K562 (cell line): ENCODE results near the gene PCNX2. TPM values are rescaled to one million over a fixed set of nuclear protein-coding genes. Genes with fewer than 3 reads are reported as not detected.

ENCODE experiments used
- ARID1B ChIP-seq: fragments of 450-650 bp; IDR thresholded peaks from 2 replicates; pipeline ENCODE4 v1.6.1; 2016; ENCODE audit warnings: antibody characterized with exemption, mild to moderate bottlenecking, inconsistent platforms
- CEBPG ChIP-seq, 3 experiments: fragments of 200-800 bp in 1 of 3; sonication (Bioruptor generic) in 1 of 3; sonication (generic) in 1 of 3; formaldehyde crosslinking in 1 of 3; IDR thresholded peaks in 2 of 3; conservative IDR thresholded peaks in 1 of 3; 2 replicates each; pipeline versions ENCODE4 v1.6.1 to v1.8.0; 2016 to 2022; ENCODE audit warnings: missing compliant biosample characterization in 2 of 3, missing genetic modification characterization in 2 of 3, mild to moderate bottlenecking in 1 of 3, missing genetic modification reagents in 1 of 3
- CREBBP ChIP-seq: IDR thresholded peaks from one replicate; pipeline ENCODE4 v1.6.1; 2012; ENCODE audit warnings: low read depth, mild to moderate bottlenecking, control low read depth, inconsistent platforms, low read length
- CTBP1 ChIP-seq: fragments of 450-650 bp; IDR thresholded peaks from 2 replicates; pipeline ENCODE4 v1.6.1; 2016; ENCODE audit warnings: borderline replicate concordance
- ELF2 ChIP-seq: fragments of 250-450 bp; sonication (Bioruptor Pico); IDR thresholded peaks from 2 replicates; pipeline ENCODE4 v1.5.0; 2021; ENCODE audit warnings: mild to moderate bottlenecking
- MCM2 ChIP-seq: fragments of 450-650 bp; IDR thresholded peaks from 2 replicates; pipeline ENCODE4 v1.6.1; 2017; ENCODE audit warnings: low read depth, mild to moderate bottlenecking
- MYC ChIP-seq, 2 experiments: fragments of 250-450 bp in 1 of 2; sonication (Bioruptor Pico) in 1 of 2; IDR thresholded peaks; 2 replicates each; pipeline versions ENCODE4 v1.5.1 to v1.6.1; 2012 to 2021; ENCODE audit warnings: low read depth in 2 of 2, borderline replicate concordance in 1 of 2, improper control_type of control experiment in 1 of 2, low read length in 1 of 2, mild to moderate bottlenecking in 1 of 2, moderate library complexity in 1 of 2
- TAL1 ChIP-seq: fragments of 450-650 bp; IDR thresholded peaks from 2 replicates; pipeline ENCODE4 v1.6.1; 2016; ENCODE audit warnings: mild to moderate bottlenecking
- polyA plus RNA-seq, 8 experiments: library from polyadenylated mRNA; depleted of rRNA in 4 of 8; stranded (reverse) in 5 of 8; unstranded in 3 of 8; fragments of >200 nt; fragmentation: Nextera tagmentation in 2 of 8; fragmentation: Illumina TruSeq in 1 of 8; extraction: Ambion mirVana in 2 of 8; extraction: Trizol in 1 of 8; gene quantifications; 2 replicates each; pipeline versions ENCODE4 v1.2.1 to v1.2.3, GENCODE V29; 2011 to 2014; ENCODE audit warnings: inconsistent platforms in 1 of 8, missing spikeins in 1 of 8
- total RNA-seq, 7 experiments: library from RNA; depleted of rRNA in 6 of 7; stranded (reverse); fragments of >200 nt in 6 of 7; fragmentation: Illumina TruSeq in 2 of 7; extraction: Trizol in 2 of 7; gene quantifications; 2 replicates each; pipeline versions ENCODE4 v1.2.1 to v1.2.3, GENCODE V29; 2011 to 2021; ENCODE audit warnings: low replicate concordance in 1 of 7
- TF ChIP-seq, protein P1 (sequence below), 2 experiments: fragments of 450-650 bp; IDR thresholded peaks; 2 replicates each; pipeline ENCODE4 v1.6.1; 2018; ENCODE audit warnings: mild to moderate bottlenecking in 2 of 2, low read depth in 1 of 2; ENCODE audit not compliant: partially characterized antibody in 2 of 2
- TF ChIP-seq, protein P2 (sequence below): fragments of 450-650 bp; IDR thresholded peaks from 2 replicates; pipeline ENCODE4 v1.6.1; 2017; ENCODE audit warnings: antibody characterized with exemption
- TF ChIP-seq, protein P3 (sequence below), 2 experiments: fragments of 450-650 bp; IDR thresholded peaks; 2 replicates each; pipeline ENCODE4 v1.6.1; 2016; ENCODE audit warnings: mild to moderate bottlenecking in 2 of 2, borderline replicate concordance in 1 of 2, low read depth in 1 of 2, moderate library complexity in 1 of 2

Gene PCNX2
- total and polyA plus RNA-seq, 9 of the 15 experiments (the other 6 are each of a cell fraction or from before 2014, with no cell fraction given) = 0.07 to 0.33 TPM; not detected in 7

DNA sequence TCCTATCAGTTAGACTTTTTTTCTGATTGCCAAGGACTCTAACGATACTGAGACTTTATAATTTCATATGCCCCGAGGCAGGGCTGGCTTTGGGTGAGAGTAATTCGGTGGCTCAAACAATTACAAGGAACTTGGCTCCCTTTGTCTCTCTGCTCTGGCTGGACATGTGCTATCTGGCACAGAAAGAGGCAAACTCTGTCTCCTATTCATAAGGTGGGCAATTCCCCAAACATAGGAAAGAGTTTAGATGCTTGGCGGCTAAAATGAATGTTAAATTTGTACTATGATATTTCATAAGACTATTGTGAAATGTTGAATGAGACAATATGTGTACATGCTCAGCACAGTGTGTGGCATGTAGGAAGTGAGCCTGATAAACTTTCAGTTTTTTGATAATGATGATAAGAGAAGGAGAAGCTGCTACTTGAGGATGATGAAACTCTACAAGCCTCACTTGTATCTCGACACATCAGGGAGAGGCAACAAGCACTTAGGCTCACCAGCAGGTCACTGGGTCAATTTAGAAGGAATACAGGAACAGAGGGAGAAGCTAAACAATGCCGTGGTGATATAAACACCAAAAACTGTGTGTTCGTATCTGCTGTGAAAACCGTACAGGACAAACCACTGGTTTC lies 357.7 kb downstream of the PCNX2 start (continued):
- TF ChIP-seq, protein P1, sequence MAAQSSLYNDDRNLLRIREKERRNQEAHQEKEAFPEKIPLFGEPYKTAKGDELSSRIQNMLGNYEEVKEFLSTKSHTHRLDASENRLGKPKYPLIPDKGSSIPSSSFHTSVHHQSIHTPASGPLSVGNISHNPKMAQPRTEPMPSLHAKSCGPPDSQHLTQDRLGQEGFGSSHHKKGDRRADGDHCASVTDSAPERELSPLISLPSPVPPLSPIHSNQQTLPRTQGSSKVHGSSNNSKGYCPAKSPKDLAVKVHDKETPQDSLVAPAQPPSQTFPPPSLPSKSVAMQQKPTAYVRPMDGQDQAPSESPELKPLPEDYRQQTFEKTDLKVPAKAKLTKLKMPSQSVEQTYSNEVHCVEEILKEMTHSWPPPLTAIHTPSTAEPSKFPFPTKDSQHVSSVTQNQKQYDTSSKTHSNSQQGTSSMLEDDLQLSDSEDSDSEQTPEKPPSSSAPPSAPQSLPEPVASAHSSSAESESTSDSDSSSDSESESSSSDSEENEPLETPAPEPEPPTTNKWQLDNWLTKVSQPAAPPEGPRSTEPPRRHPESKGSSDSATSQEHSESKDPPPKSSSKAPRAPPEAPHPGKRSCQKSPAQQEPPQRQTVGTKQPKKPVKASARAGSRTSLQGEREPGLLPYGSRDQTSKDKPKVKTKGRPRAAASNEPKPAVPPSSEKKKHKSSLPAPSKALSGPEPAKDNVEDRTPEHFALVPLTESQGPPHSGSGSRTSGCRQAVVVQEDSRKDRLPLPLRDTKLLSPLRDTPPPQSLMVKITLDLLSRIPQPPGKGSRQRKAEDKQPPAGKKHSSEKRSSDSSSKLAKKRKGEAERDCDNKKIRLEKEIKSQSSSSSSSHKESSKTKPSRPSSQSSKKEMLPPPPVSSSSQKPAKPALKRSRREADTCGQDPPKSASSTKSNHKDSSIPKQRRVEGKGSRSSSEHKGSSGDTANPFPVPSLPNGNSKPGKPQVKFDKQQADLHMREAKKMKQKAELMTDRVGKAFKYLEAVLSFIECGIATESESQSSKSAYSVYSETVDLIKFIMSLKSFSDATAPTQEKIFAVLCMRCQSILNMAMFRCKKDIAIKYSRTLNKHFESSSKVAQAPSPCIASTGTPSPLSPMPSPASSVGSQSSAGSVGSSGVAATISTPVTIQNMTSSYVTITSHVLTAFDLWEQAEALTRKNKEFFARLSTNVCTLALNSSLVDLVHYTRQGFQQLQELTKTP (IDR thresholded peaks at IDR 0.05; ENCODE audit: low read depth in 1 of 2, partially characterized antibody in 2 of 2) = peak in 1 of 2 experiments; percentile 32
- TF ChIP-seq CREBBP (no peak), ARID1B (peak; percentile 67; the same call in 1 of the 2 replicates), ELF2 (CRISPR knock-in tag) (peak; percentile 58; the same call in 1 of the 2 replicates), MYC (IDR thresholded peaks at IDR 0.05; ENCODE audit: low read depth, low read length) (peak; percentile 62), MYC (CRISPR knock-in tag; IDR thresholded peaks at IDR 0.05; ENCODE audit: borderline replicate concordance, low read depth) (no peak), CEBPG (CRISPR knock-in tag; IDR thresholded peaks at IDR 0.05) (peak; percentile 70), CEBPG (tag; conservative IDR thresholded peaks at IDR 0.05 in 1 of 2, IDR thresholded peaks at IDR 0.05 in 1 of 2) (peak; percentile 96 to 98), TAL1 (peak; percentile 40; the same call in 1 of the 2 replicates), CTBP1 (peak; percentile 80; the same call in 1 of the 2 replicates), MCM2 (no peak)
- TF ChIP-seq, protein P2, sequence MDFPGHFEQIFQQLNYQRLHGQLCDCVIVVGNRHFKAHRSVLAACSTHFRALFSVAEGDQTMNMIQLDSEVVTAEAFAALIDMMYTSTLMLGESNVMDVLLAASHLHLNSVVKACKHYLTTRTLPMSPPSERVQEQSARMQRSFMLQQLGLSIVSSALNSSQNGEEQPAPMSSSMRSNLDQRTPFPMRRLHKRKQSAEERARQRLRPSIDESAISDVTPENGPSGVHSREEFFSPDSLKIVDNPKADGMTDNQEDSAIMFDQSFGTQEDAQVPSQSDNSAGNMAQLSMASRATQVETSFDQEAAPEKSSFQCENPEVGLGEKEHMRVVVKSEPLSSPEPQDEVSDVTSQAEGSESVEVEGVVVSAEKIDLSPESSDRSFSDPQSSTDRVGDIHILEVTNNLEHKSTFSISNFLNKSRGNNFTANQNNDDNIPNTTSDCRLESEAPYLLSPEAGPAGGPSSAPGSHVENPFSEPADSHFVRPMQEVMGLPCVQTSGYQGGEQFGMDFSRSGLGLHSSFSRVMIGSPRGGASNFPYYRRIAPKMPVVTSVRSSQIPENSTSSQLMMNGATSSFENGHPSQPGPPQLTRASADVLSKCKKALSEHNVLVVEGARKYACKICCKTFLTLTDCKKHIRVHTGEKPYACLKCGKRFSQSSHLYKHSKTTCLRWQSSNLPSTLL = no peak
- TF ChIP-seq, protein P3, sequence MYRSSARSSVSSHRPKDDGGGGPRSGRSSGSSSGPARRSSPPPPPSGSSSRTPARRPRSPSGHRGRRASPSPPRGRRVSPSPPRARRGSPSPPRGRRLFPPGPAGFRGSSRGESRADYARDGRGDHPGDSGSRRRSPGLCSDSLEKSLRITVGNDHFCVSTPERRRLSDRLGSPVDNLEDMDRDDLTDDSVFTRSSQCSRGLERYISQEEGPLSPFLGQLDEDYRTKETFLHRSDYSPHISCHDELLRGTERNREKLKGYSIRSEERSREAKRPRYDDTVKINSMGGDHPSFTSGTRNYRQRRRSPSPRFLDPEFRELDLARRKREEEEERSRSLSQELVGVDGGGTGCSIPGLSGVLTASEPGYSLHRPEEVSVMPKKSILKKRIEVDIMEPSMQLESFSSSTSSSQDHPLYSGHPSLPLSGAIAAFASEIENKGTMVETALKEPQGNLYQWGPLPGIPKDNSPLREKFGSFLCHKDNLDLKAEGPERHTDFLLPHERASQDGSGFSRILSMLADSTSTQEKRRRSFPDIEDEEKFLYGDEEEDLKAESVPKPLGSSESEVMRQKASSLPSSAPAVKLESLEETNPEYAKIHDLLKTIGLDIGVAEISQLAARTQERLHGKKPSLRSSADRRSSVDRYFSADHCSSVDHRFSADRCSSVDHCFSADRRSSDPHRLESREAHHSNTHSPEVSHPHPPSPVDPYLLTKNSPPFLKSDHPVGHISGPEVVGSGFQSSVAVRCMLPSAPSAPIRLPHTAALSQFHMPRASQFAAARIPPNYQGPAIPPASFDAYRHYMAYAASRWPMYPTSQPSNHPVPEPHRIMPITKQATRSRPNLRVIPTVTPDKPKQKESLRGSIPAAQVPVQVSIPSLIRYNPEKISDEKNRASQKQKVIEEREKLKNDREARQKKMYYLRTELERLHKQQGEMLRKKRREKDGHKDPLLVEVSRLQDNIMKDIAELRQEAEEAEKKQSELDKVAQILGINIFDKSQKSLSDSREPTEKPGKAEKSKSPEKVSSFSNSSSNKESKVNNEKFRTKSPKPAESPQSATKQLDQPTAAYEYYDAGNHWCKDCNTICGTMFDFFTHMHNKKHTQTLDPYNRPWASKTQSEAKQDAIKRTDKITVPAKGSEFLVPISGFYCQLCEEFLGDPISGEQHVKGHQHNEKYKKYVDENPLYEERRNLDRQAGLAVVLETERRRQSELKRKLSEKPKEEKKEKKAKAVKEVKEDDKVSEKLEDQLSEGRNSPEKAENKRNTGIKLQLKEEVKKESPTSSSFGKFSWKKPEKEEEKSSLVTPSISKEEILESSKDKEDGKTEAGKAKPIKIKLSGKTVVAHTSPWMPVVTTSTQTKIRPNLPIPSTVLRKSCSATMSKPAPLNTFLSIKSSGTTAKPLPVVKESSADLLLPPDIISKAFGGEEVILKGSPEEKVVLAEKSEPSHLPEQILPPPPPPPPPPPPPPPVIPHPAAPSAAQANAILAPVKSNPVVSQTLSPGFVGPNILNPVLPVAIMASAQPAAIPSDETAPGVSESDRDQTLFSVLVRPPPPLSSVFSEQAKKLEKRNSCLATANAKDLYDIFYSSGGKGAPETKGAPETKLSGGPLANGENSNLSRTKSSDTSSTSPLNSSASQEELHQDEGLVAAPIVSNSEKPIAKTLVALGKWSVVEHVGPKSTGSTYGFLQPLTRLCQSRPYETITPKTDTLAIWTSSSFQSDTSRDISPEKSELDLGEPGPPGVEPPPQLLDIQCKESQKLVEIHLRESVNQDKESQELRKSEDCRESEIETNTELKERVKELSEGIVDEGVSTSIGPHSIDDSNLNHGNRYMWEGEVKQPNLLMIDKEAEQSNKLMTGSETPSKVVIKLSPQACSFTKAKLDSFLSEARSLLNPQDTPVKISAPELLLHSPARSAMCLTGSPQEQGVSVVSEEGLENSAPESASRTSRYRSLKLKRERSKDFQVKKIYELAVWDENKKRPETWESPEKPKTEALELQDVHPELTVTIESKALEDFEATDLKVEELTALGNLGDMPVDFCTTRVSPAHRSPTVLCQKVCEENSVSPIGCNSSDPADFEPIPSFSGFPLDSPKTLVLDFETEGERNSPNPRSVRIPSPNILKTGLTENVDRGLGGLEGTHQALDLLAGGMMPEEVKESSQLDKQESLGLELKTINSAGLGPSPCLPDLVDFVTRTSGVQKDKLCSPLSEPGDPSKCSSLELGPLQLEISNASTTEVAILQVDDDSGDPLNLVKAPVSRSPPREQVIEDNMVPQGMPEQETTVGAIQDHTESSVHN (IDR thresholded peaks at IDR 0.05; ENCODE audit: borderline replicate concordance in 1 of 2, low read depth in 1 of 2) = 0 out of 4 replicates have a peak, but pooled peaks of 1 of the 2 experiments have one; percentile 42
